K562 (cell line): ENCODE results near the gene COL28A1. TPM values are rescaled to one million over a fixed set of nuclear protein-coding genes. Genes with fewer than 3 reads are reported as not detected.
A peak's percentile ranks its signal among the peaks of the same experiment; 100 is the strongest.

ENCODE experiments used
- ATAC-seq: fragments of 200-7000 bp; cut with Tn5 transposase; 3 replicates; pipeline ENCODE4 v1.9.1; 2020; ENCODE audit warnings: moderate library complexity
- BruUV-seq: library from RNA; stranded (reverse); fragments of 400-500 nt; replicated peaks from 2 replicates; lab custom pipeline; 2021; lab: Mats Ljungman, UMichigan
- CTCF ChIA-PET: fragments of 300-600 bp; formaldehyde crosslinking; extraction: SDS; loops from one replicate; lab custom pipeline; 2021; ENCODE audit warnings: low intra/inter-chr PET ratio; lab: Yijun Ruan, JAX
- POLR2A ChIA-PET: fragments of 300-600, 350-650 bp; sonication (Branson Sonifier 250); formaldehyde crosslinking; extraction: SDS; loops from one replicate; lab custom pipeline; 2021; ENCODE audit warnings: antibody characterized with exemption, inconsistent platforms; lab: Yijun Ruan, JAX
- DNase-seq, 4 experiments: peaks; one replicate each; pipeline versions ENCODE4 v3.0.0 to v3.0.0-alpha.2; 2011 to 2018; ENCODE audit warnings: low spot score in 3 of 4, mixed read lengths in 3 of 4; ENCODE audit errors: extremely low read depth in 1 of 4
- FAIRE-seq: peaks from 2 replicates; lab custom pipeline; 2011; peaks lifted over from hg19 to GRCh38; lab: Jason Lieb, UNC
- H2AFZ ChIP-seq: 2 replicates; pipeline ENCODE4 v1.6.0; 2011; ENCODE audit warnings: low read depth, low read length, control low read depth, inconsistent platforms
- H3K27ac ChIP-seq: fragments of 200-600 bp; 3 replicates; pipeline ENCODE4 v1.8.0; 2011; ENCODE audit warnings: low read depth, mild to moderate bottlenecking, control low read depth, inconsistent platforms, low read length, moderate library complexity, mixed read lengths; ENCODE audit errors: extremely low read depth
- H3K27me3 ChIP-seq, 2 experiments: fragments of 300-600 bp in 1 of 2; 2 replicates in 1 of 2; 3 replicates in 1 of 2; pipeline versions ENCODE4 v1.6.0 to v1.8.0; 2011; ENCODE audit warnings: inconsistent platforms in 2 of 2, low read length in 2 of 2, mild to moderate bottlenecking in 1 of 2, mixed read lengths in 1 of 2, moderate library complexity in 1 of 2; ENCODE audit not compliant: control insufficient read depth in 2 of 2, insufficient read depth in 2 of 2
- H3K36me3 ChIP-seq: fragments of 300-600 bp; 3 replicates; pipeline ENCODE4 v1.8.0; 2011; ENCODE audit warnings: mild to moderate bottlenecking, low read length, inconsistent platforms; ENCODE audit not compliant: control insufficient read depth, insufficient read depth
- H3K4me1 ChIP-seq, 2 experiments: fragments of 200-600 bp in 1 of 2; replicated peaks in 1 of 2; 2 replicates in 1 of 2; 3 replicates in 1 of 2; pipeline versions ENCODE4 v1.5.1 to v1.8.0; 2011; ENCODE audit warnings: inconsistent platforms in 2 of 2, low read length in 2 of 2, mild to moderate bottlenecking in 1 of 2, mixed read lengths in 1 of 2, moderate library complexity in 1 of 2; ENCODE audit not compliant: control insufficient read depth in 2 of 2, insufficient read depth in 2 of 2
- H3K4me2 ChIP-seq: 2 replicates; pipeline ENCODE4 v1.6.1; 2011; ENCODE audit warnings: low read length, control low read depth, inconsistent platforms, mixed read lengths; ENCODE audit not compliant: insufficient read depth
- H3K4me3 ChIP-seq: fragments of 200-600 bp; sonication (generic), shearing (Covaris generic); 2 replicates; pipeline ENCODE4 v1.5.1; 2016; ENCODE audit warnings: control low read depth, inconsistent platforms
- H3K79me2 ChIP-seq: fragments of 200-600 bp; 3 replicates; pipeline ENCODE4 v1.8.0; 2011; ENCODE audit warnings: low read length, inconsistent platforms; ENCODE audit not compliant: control insufficient read depth, insufficient read depth
- H3K9ac ChIP-seq, 2 experiments: 2 replicates each; pipeline versions ENCODE4 v1.6.0 to v1.6.1; 2011; ENCODE audit warnings: low read depth in 2 of 2, low read length in 2 of 2, control low read depth in 1 of 2, inconsistent platforms in 1 of 2, mild to moderate bottlenecking in 1 of 2, mixed read lengths in 1 of 2; ENCODE audit not compliant: insufficient read depth in 1 of 2
- H3K9me1 ChIP-seq: one replicate; pipeline ENCODE4 v1.6.0; 2011; ENCODE audit warnings: inconsistent platforms, mild to moderate bottlenecking, low read length, moderate library complexity; ENCODE audit not compliant: control insufficient read depth, insufficient read depth
- H3K9me3 ChIP-seq: replicated peaks from 2 replicates; pipeline ENCODE4 v1.5.1; 2011; ENCODE audit warnings: low read depth, low read length, inconsistent platforms; ENCODE audit not compliant: control insufficient read depth, insufficient read depth
- H4K20me1 ChIP-seq: replicated peaks from 2 replicates; pipeline ENCODE4 v1.6.1; 2011; ENCODE audit warnings: low read length, inconsistent platforms, mixed read lengths; ENCODE audit not compliant: control insufficient read depth, insufficient read depth
- C11orf30 ChIP-seq: fragments of 450-650 bp; IDR thresholded peaks from 2 replicates; pipeline ENCODE4 v1.6.1; 2016; ENCODE audit warnings: low read depth, mild to moderate bottlenecking
- CREBBP ChIP-seq: IDR thresholded peaks from one replicate; pipeline ENCODE4 v1.6.1; 2012; ENCODE audit warnings: low read depth, mild to moderate bottlenecking, control low read depth, inconsistent platforms, low read length
- CTBP1 ChIP-seq: fragments of 450-650 bp; IDR thresholded peaks from 2 replicates; pipeline ENCODE4 v1.6.1; 2016; ENCODE audit warnings: borderline replicate concordance
- GABPB2 ChIP-seq: fragments of 250-450 bp; sonication (Bioruptor Pico); conservative IDR thresholded peaks from 2 replicates; pipeline ENCODE4 v1.5.1; 2021; ENCODE audit warnings: mild to moderate bottlenecking
- HSF4 ChIP-seq: fragments of 250-450 bp; sonication (Bioruptor Pico); IDR thresholded peaks from 2 replicates; pipeline ENCODE4 v2.1.2; 2022; ENCODE audit warnings: mild to moderate bottlenecking, moderate library complexity, borderline replicate concordance
- KAT2B ChIP-seq: IDR thresholded peaks from one replicate; pipeline ENCODE4 v1.6.1; 2012; ENCODE audit warnings: low read depth, mild to moderate bottlenecking, control low read depth, inconsistent platforms, low read length, moderate library complexity
- KLF16 ChIP-seq: IDR thresholded peaks from 2 replicates; pipeline ENCODE4 v1.6.1; 2016; ENCODE audit warnings: antibody characterized with exemption
- MAFG ChIP-seq: fragments of 450-650 bp; conservative IDR thresholded peaks from 2 replicates; pipeline ENCODE4 v1.6.1; 2016; ENCODE audit warnings: missing genetic modification characterization, missing compliant biosample characterization
- NFE2 ChIP-seq: IDR thresholded peaks from 2 replicates; pipeline ENCODE4 v1.6.1; 2014; ENCODE audit warnings: antibody characterized with exemption, low read depth
- NR2F6 ChIP-seq: fragments of 450-650 bp; formaldehyde crosslinking; IDR thresholded peaks from 2 replicates; pipeline ENCODE4 v1.4.0; 2020; ENCODE audit warnings: mild to moderate bottlenecking
- RAD51 ChIP-seq: fragments of 450-650 bp; IDR thresholded peaks from 2 replicates; pipeline ENCODE4 v1.7.1; 2016; ENCODE audit warnings: low read depth, mild to moderate bottlenecking, borderline replicate concordance
- RHOXF2B ChIP-seq: fragments of 250-450 bp; sonication (Bioruptor Pico); conservative IDR thresholded peaks from 2 replicates; pipeline ENCODE4 v1.5.1; 2021
- TEAD1 ChIP-seq, 2 experiments: fragments of 450-650 bp in 1 of 2; sonication (generic) in 1 of 2; formaldehyde crosslinking; IDR thresholded peaks; 2 replicates each; pipeline versions ENCODE4 v1.4.0 to v1.8.0; 2020 to 2022; ENCODE audit warnings: mild to moderate bottlenecking in 2 of 2, missing genetic modification reagents in 1 of 2
- ZNF133 ChIP-seq: fragments of 250-450 bp; sonication (Bioruptor Pico); IDR thresholded peaks from 2 replicates; pipeline ENCODE4 v1.4.0; 2020; ENCODE audit warnings: mild to moderate bottlenecking
- ZNF239 ChIP-seq: fragments of 250-450 bp; sonication (Bioruptor Pico); IDR thresholded peaks from 2 replicates; pipeline ENCODE4 v1.4.0; 2020; ENCODE audit warnings: mild to moderate bottlenecking
- ZNF316 ChIP-seq: fragments of 450-650 bp; IDR thresholded peaks from 2 replicates; pipeline ENCODE4 v1.6.1; 2016
- ZNF408 ChIP-seq: fragments of 250-450 bp; sonication (Bioruptor Pico); IDR thresholded peaks from 2 replicates; pipeline ENCODE4 v1.4.0; 2020; ENCODE audit warnings: low read depth, mild to moderate bottlenecking, moderate library complexity
- ZNF583 ChIP-seq: fragments of 250-450 bp; sonication (Bioruptor Pico); IDR thresholded peaks from 2 replicates; pipeline ENCODE4 v1.4.0; 2020
- WGBS: fragments of 100-300 bp; shearing (Covaris generic); methylation state at CpG from one replicate; pipeline ENCODE4 v1.1.6; 2016; ENCODE audit warnings: low coverage, mixed read lengths; ENCODE audit not compliant: insufficient coverage; ENCODE audit errors: missing lambda C conversion rate; 5-methylcytosine and 5-hydroxymethylcytosine counted together
- in situ Hi-C: fragments of 300-500 bp; cut with MboI; formaldehyde crosslinking; loops from 4 replicates; pipeline ENCODE4 v1.15.0; 2018; ENCODE audit warnings: inconsistent platforms, mixed read lengths
- intact Hi-C: fragments of 100-400 bp; cut with micrococcal nuclease; formaldehyde crosslinking; loops from 2 replicates; pipeline ENCODE4 v1.14.2; 2022
- polyA plus RNA-seq, 8 experiments: library from polyadenylated mRNA; depleted of rRNA in 4 of 8; stranded (reverse) in 5 of 8; unstranded in 3 of 8; fragments of >200 nt; fragmentation: Nextera tagmentation in 2 of 8; fragmentation: Illumina TruSeq in 1 of 8; extraction: Ambion mirVana in 2 of 8; extraction: Trizol in 1 of 8; gene quantifications; 2 replicates each; pipeline versions ENCODE4 v1.2.1 to v1.2.3, GENCODE V29; 2011 to 2014; ENCODE audit warnings: inconsistent platforms in 1 of 8, missing spikeins in 1 of 8
- total RNA-seq, 7 experiments: library from RNA; depleted of rRNA in 6 of 7; stranded (reverse); fragments of >200 nt in 6 of 7; fragmentation: Illumina TruSeq in 2 of 7; extraction: Trizol in 2 of 7; gene quantifications; 2 replicates each; pipeline versions ENCODE4 v1.2.1 to v1.2.3, GENCODE V29; 2011 to 2021; ENCODE audit warnings: low replicate concordance in 1 of 7
- TF ChIP-seq, protein P1 (sequence below): fragments of 450-650 bp; IDR thresholded peaks from 2 replicates; pipeline ENCODE4 v1.6.1; 2016; ENCODE audit warnings: missing biosample characterization, missing genetic modification characterization
- TF ChIP-seq, protein P2 (sequence below): IDR thresholded peaks from 3 replicates; pipeline ENCODE4 v1.6.1; 2011; ENCODE audit warnings: borderline replicate concordance, mild to moderate bottlenecking, moderate library complexity; ENCODE audit not compliant: insufficient read length; ENCODE audit errors: extremely low read depth
- TF ChIP-seq, protein P3 (sequence below): fragments of 250-450 bp; sonication (Bioruptor Pico); IDR thresholded peaks from 2 replicates; pipeline ENCODE4 v1.9.0; 2021; ENCODE audit warnings: mild to moderate bottlenecking

COL28A1 gene
- total and polyA plus RNA-seq, 9 of the 15 experiments (the other 6 are each of a cell fraction or from before 2014, with no cell fraction given): 0.03 to 0.13 (median 0.05) TPM; not detected in 3

DNA sequence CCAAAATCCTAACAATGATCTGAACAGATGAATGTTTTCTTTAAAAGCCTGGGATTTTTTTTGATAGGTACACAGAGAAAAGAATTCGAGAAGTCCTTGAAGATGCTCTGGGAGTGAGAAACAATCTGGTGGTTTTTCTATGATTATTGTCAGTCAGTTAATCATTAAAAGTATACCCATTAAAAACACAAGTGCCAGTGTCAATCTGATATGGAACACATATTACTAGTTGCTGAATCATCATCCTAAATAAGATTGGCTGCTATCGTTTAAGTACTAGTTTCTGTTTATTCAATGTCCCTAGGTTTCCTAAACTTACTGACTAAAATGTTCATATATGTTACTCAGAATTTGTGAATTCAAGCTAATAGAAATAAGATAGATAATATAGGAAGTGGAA lies 16.1 kb downstream of the COL28A1 start:
- ChIA-PET CTCF (no interaction called here), POLR2A (no interaction called here)
- WGBS: 4% methylated on average over 2 of the region's 2 CpGs
- DNase-seq (no peak), FAIRE-seq (no peak), ATAC-seq (no peak)
- H4K20me1 ChIP-seq: no peaks in the 10 kb centered on the region
- H3K27ac ChIP-seq: no peak overlapping the region
- H3K27me3 ChIP-seq: no peaks in the 10 kb centered on the region
- no peak overlapping the region for H3K4me2 ChIP-seq
- no peaks in the 10 kb centered on the region for H3K4me1 ChIP-seq
- H2AFZ ChIP-seq: no peak overlapping the region
- no peaks in the 10 kb centered on the region for H3K9me1 ChIP-seq
- H3K79me2 ChIP-seq: no peaks in the 10 kb centered on the region
- no peaks in the 10 kb centered on the region for H3K36me3 ChIP-seq
- TF ChIP-seq ZNF239 (no peak), GABPB2 (CRISPR knock-in tag) (no peak), KAT2B (no peak), C11orf30 (peak; percentile 48; the same call in 1 of the 2 replicates), CREBBP (no peak), RAD51 (no peak), ZNF316 (peak; percentile 61), KLF16 (no peak), ZNF583 (CRISPR knock-in tag) (no peak), NR2F6 (CRISPR knock-in tag) (no peak), ZNF133 (CRISPR knock-in tag) (no peak), NFE2 (peak; percentile 30; the same call in 1 of the 2 replicates), HSF4 (CRISPR knock-in tag) (no peak), CTBP1 (no peak), ZNF408 (CRISPR knock-in tag) (no peak), RHOXF2B (CRISPR knock-in tag) (no peak), TEAD1 (CRISPR knock-in tag; IDR thresholded peaks at IDR 0.05) (no peak), MAFG (tag) (peak; percentile 53)
- TF ChIP-seq, protein P1, sequence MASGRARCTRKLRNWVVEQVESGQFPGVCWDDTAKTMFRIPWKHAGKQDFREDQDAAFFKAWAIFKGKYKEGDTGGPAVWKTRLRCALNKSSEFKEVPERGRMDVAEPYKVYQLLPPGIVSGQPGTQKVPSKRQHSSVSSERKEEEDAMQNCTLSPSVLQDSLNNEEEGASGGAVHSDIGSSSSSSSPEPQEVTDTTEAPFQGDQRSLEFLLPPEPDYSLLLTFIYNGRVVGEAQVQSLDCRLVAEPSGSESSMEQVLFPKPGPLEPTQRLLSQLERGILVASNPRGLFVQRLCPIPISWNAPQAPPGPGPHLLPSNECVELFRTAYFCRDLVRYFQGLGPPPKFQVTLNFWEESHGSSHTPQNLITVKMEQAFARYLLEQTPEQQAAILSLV (tag): no peak
- TF ChIP-seq, protein P2, sequence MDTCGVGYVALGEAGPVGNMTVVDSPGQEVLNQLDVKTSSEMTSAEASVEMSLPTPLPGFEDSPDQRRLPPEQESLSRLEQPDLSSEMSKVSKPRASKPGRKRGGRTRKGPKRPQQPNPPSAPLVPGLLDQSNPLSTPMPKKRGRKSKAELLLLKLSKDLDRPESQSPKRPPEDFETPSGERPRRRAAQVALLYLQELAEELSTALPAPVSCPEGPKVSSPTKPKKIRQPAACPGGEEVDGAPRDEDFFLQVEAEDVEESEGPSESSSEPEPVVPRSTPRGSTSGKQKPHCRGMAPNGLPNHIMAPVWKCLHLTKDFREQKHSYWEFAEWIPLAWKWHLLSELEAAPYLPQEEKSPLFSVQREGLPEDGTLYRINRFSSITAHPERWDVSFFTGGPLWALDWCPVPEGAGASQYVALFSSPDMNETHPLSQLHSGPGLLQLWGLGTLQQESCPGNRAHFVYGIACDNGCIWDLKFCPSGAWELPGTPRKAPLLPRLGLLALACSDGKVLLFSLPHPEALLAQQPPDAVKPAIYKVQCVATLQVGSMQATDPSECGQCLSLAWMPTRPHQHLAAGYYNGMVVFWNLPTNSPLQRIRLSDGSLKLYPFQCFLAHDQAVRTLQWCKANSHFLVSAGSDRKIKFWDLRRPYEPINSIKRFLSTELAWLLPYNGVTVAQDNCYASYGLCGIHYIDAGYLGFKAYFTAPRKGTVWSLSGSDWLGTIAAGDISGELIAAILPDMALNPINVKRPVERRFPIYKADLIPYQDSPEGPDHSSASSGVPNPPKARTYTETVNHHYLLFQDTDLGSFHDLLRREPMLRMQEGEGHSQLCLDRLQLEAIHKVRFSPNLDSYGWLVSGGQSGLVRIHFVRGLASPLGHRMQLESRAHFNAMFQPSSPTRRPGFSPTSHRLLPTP: no peak
- TF ChIP-seq, protein P3, sequence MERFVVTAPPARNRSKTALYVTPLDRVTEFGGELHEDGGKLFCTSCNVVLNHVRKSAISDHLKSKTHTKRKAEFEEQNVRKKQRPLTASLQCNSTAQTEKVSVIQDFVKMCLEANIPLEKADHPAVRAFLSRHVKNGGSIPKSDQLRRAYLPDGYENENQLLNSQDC (CRISPR knock-in tag): no peak
- in situ Hi-C loops: no loop called here
- intact Hi-C loops: no loop called here
- no peak overlapping the region for H3K9ac ChIP-seq
- H3K9me3 ChIP-seq: no peaks in the 10 kb centered on the region
- no peak overlapping the region for H3K4me3 ChIP-seq
- BruUV-seq: no TSS peak
